ENCODE data around the gene PIP5KL1.

The PIP5KL1 gene

GRCh38 chr9:127899128-127899943 is 31.2 kb downstream of the PIP5KL1 start, which contains the start of gene ST6GALNAC6:
TSS of gene ST6GALNAC6 (minus strand) at chr9:127899603. CDS start at chr9:127897981, 1,622 bp downstream.
- Histone ChIP-seq H3K4me1 (ENCODE audit: insufficient read depth, low read length, severe bottlenecking) (peaks cover 63% of the 10 kb centered on the region), H3K9me2 (ENCODE audit: low read depth, low read length) (no peaks in the 10 kb centered on the region), H3K9ac (ENCODE audit: low read length) (peak within 1 kb of the TSS; percentile 92), H3F3A (ENCODE audit: insufficient read depth, low read length) (peaks cover 11% of the 10 kb centered on the region), H3K4me3 (ENCODE audit: low read depth, low read length, poor library complexity, severe bottlenecking) (peak within 1 kb of the TSS; percentile 97), H3K4me2 (ENCODE audit: low read length) (peak within 1 kb of the TSS; percentile 74), H4K20me1 (ENCODE audit: insufficient read depth, low read length) (no peaks in the 10 kb centered on the region), H3K27ac (ENCODE audit: low read depth, low read length, poor library complexity, severe bottlenecking) (peak within 1 kb of the TSS; percentile 99), H2AFZ (ENCODE audit: low read length) (no peak within 1 kb of the TSS), H3K79me2 (ENCODE audit: insufficient read depth, low read length) (no peaks in the 10 kb centered on the region), H3K9me3 (ENCODE audit: low read length) (no peaks in the 10 kb centered on the region; the same call in 1 of the 2 replicates), H3K27me3 (ENCODE audit: insufficient read depth, low read length) (no peaks in the 10 kb centered on the region), H3K36me3 (ENCODE audit: insufficient read depth, low read length) (peaks cover 28% of the 10 kb centered on the region)
- no peak for TF ChIP-seq EZH2 (IDR thresholded peaks at IDR 0.05; ENCODE audit: borderline replicate concordance, low read length)
- TF ChIP-seq CTCF (IDR thresholded peaks at IDR 0.05; ENCODE audit: low read length): no peak

GRCh38 chr9:127898433-127899127 is 32.0 kb downstream of the PIP5KL1 start:
- H3K4me1 ChIP-seq (ENCODE audit: insufficient read depth, low read length, severe bottlenecking): peaks cover 56% of the 10 kb centered on the region
- H3K36me3 ChIP-seq (ENCODE audit: insufficient read depth, low read length): peaks cover 35% of the 10 kb centered on the region
- peaks cover 4% of the 10 kb centered on the region for H3F3A ChIP-seq (ENCODE audit: insufficient read depth, low read length)
- TF ChIP-seq CTCF (IDR thresholded peaks at IDR 0.05; ENCODE audit: low read length): no peak
- TF ChIP-seq EZH2 (IDR thresholded peaks at IDR 0.05; ENCODE audit: borderline replicate concordance, low read length): no peak
- peak overlapping the region; percentile 74 for H3K4me2 ChIP-seq (ENCODE audit: low read length)
- no peaks in the 10 kb centered on the region for H3K79me2 ChIP-seq (ENCODE audit: insufficient read depth, low read length)
- no peaks in the 10 kb centered on the region for H4K20me1 ChIP-seq (ENCODE audit: insufficient read depth, low read length)
- H3K9ac ChIP-seq (ENCODE audit: low read length): peak overlapping the region; percentile 92
- no peak overlapping the region for H2AFZ ChIP-seq (ENCODE audit: low read length)
- H3K9me2 ChIP-seq (ENCODE audit: low read depth, low read length): no peaks in the 10 kb centered on the region
- H3K27ac ChIP-seq (ENCODE audit: low read depth, low read length, poor library complexity, severe bottlenecking): peak overlapping the region; percentile 72
- H3K4me3 ChIP-seq (ENCODE audit: low read depth, low read length, poor library complexity, severe bottlenecking): peak overlapping the region; percentile 97
- H3K27me3 ChIP-seq (ENCODE audit: insufficient read depth, low read length): no peaks in the 10 kb centered on the region
- H3K9me3 ChIP-seq (ENCODE audit: low read length): peaks cover under 1% of the 10 kb centered on the region; the same call in 1 of the 2 replicates

- Histone ChIP-seq H4K20me1 (ENCODE audit: insufficient read depth, low read length) (no peaks in the 10 kb centered on the region), H3K9ac (ENCODE audit: low read length) (no peak overlapping the region), H3K4me3 (ENCODE audit: low read depth, low read length, poor library complexity, severe bottlenecking) (peak overlapping the region; percentile 37), H3K4me1 (ENCODE audit: insufficient read depth, low read length, severe bottlenecking) (peaks cover 46% of the 10 kb centered on the region), H3K9me2 (ENCODE audit: low read depth, low read length) (no peaks in the 10 kb centered on the region), H3K27ac (ENCODE audit: low read depth, low read length, poor library complexity, severe bottlenecking) (no peak overlapping the region), H3K9me3 (ENCODE audit: low read length) (peaks cover 8% of the 10 kb centered on the region; the same call in 1 of the 2 replicates), H3K4me2 (ENCODE audit: low read length) (peak overlapping the region; percentile 51), H3K79me2 (ENCODE audit: insufficient read depth, low read length) (no peaks in the 10 kb centered on the region), H3K36me3 (ENCODE audit: insufficient read depth, low read length) (peaks cover 48% of the 10 kb centered on the region), H3F3A (ENCODE audit: insufficient read depth, low read length) (no peaks in the 10 kb centered on the region; the same call in 1 of the 2 replicates), H3K27me3 (ENCODE audit: insufficient read depth, low read length) (no peaks in the 10 kb centered on the region), H2AFZ (ENCODE audit: low read length) (no peak overlapping the region)
- no peak for TF ChIP-seq CTCF (IDR thresholded peaks at IDR 0.05; ENCODE audit: low read length)
- TF ChIP-seq EZH2 (IDR thresholded peaks at IDR 0.05; ENCODE audit: borderline replicate concordance, low read length): no peak
Measured at GRCh38 chr9:127897193-127897692, 33.3 kb downstream of the PIP5KL1 start.
